ENCODE data around the gene CPED1.

GRCh38 chr7:121151774-121152221, 163.3 kb downstream of the CPED1 start:
- no peak for TF ChIP-seq CTCF (IDR thresholded peaks at IDR 0.05)
- TF ChIP-seq CREB1 (CRISPR knock-in tag; IDR thresholded peaks at IDR 0.05): no peak
- TF ChIP-seq ZNF121 (CRISPR knock-in tag; IDR thresholded peaks at IDR 0.05): no peak
- no peak for TF ChIP-seq NR2C2 (CRISPR knock-in tag; IDR thresholded peaks at IDR 0.05)
- no peak for TF ChIP-seq ZNF425 (CRISPR knock-in tag; conservative IDR thresholded peaks at IDR 0.05)
- no peak for TF ChIP-seq NR3C1 (CRISPR knock-in tag; conservative IDR thresholded peaks at IDR 0.05; ENCODE audit: low read depth)
- TF ChIP-seq, protein P1, sequence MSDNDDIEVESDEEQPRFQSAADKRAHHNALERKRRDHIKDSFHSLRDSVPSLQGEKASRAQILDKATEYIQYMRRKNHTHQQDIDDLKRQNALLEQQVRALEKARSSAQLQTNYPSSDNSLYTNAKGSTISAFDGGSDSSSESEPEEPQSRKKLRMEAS (CRISPR knock-in tag; IDR thresholded peaks at IDR 0.05): no peak
- no peak for TF ChIP-seq ZNF512 (CRISPR knock-in tag; IDR thresholded peaks at IDR 0.05; ENCODE audit: borderline replicate concordance)
- TF ChIP-seq ESRRA (CRISPR knock-in tag; IDR thresholded peaks at IDR 0.05; ENCODE audit: borderline replicate concordance): no peak
- TF ChIP-seq GRHL2 (CRISPR knock-in tag; IDR thresholded peaks at IDR 0.05; ENCODE audit: insufficient replicate concordance, severe bottlenecking): no peak
- TF ChIP-seq ATF3 (CRISPR knock-in tag; conservative IDR thresholded peaks at IDR 0.05): no peak
- no peak for TF ChIP-seq SP1 (CRISPR knock-in tag; conservative IDR thresholded peaks at IDR 0.05)
- TF ChIP-seq ZBTB21 (CRISPR knock-in tag; IDR thresholded peaks at IDR 0.05; ENCODE audit: borderline replicate concordance): no peak

All from WTC11 (cell line).